ENCODE data around the gene TEX11.
"Not testable (repeated sequence)": the region's sequence is repeated elsewhere in the genome, so short reads cannot be mapped to it uniquely, and the experiment has no call there.

TEX11 gene

GRCh38 chrX:70754169-70754848, 154.2 kb downstream of the TEX11 start:
- DNase-seq, result no peak

- not testable (repeated sequence) for DNase-seq
These were observed 174.7 kb downstream of the TEX11 start for GRCh38 chrX:70733774-70734173.

- DNase-seq, result not testable (repeated sequence)
These were observed 180.6 kb downstream of the TEX11 start for GRCh38 chrX:70727961-70728360.

GRCh38 chrX:70720721-70721120, 187.8 kb downstream of the TEX11 start:
- no peak for DNase-seq

GRCh38 chrX:70711336-70711735, 197.2 kb downstream of the TEX11 start:
- not testable (repeated sequence) for DNase-seq

- no peak for DNase-seq
These were observed 214.0 kb downstream of the TEX11 start for GRCh38 chrX:70694339-70695122.

- DNase-seq, result not testable (repeated sequence)
These were observed 229.1 kb downstream of the TEX11 start for GRCh38 chrX:70679455-70679854.

GRCh38 chrX:70675284-70675683, 233.2 kb downstream of the TEX11 start:
- no peak for DNase-seq

GRCh38 chrX:70672326-70672725, 236.2 kb downstream of the TEX11 start:
- no peak for DNase-seq

- DNase-seq, result no peak
These were observed 239.4 kb downstream of the TEX11 start for GRCh38 chrX:70669120-70669519.

GRCh38 chrX:70664726-70665125, 243.8 kb downstream of the TEX11 start:
- no peak for DNase-seq

- DNase-seq, result not testable (repeated sequence)
These were observed 247.4 kb downstream of the TEX11 start for GRCh38 chrX:70661124-70661523.

GRCh38 chrX:70657546-70657945, 251.0 kb downstream of the TEX11 start:
- not testable (repeated sequence) for DNase-seq

- no peak for DNase-seq
These were observed 252.2 kb downstream of the TEX11 start for GRCh38 chrX:70656304-70656703.

GRCh38 chrX:70647910-70648309, 260.6 kb downstream of the TEX11 start:
- not testable (repeated sequence) for DNase-seq

- no peak for DNase-seq
These were observed 272.3 kb downstream of the TEX11 start for GRCh38 chrX:70636218-70636617.

GRCh38 chrX:70635669-70636068, 272.8 kb downstream of the TEX11 start:
- no peak for DNase-seq

GRCh38 chrX:70635227-70635626, 273.3 kb downstream of the TEX11 start:
- DNase-seq, result no peak

- no peak for DNase-seq
These were observed 286.8 kb downstream of the TEX11 start for GRCh38 chrX:70621743-70622142.

- no peak for DNase-seq
These were observed 290.0 kb downstream of the TEX11 start for GRCh38 chrX:70618467-70618866.

GRCh38 chrX:70613295-70613694, 295.2 kb downstream of the TEX11 start:
- DNase-seq, result no peak

- DNase-seq, result no peak
These were observed 303.2 kb downstream of the TEX11 start for GRCh38 chrX:70605352-70605751.

- no peak for DNase-seq
These were observed 316.4 kb downstream of the TEX11 start for GRCh38 chrX:70592091-70592490.

GRCh38 chrX:70587158-70587557, 321.4 kb downstream of the TEX11 start:
- DNase-seq, result not testable (repeated sequence)
